Endodermal cell (in vitro differentiated cells): Measurements from ENCODE around the gene DLK1. TPM values are rescaled to one million over a fixed set of nuclear protein-coding genes. Genes with fewer than 3 reads are reported as not detected.

Source experiments
- DNase-seq: peaks from one replicate; pipeline ENCODE4 v3.0.0-alpha.2; 2017
- H3K27ac ChIP-seq: 2 replicates; pipeline ENCODE4 v1.5.1; 2013; ENCODE audit warnings: mild to moderate bottlenecking, low read depth, low read length, moderate library complexity
- H3K27me3 ChIP-seq: 2 replicates; pipeline ENCODE4 v1.6.1; 2013; ENCODE audit warnings: mild to moderate bottlenecking, low read length, moderate library complexity; ENCODE audit not compliant: insufficient read depth, control insufficient read depth, poor library complexity, severe bottlenecking
- H3K36me3 ChIP-seq: 2 replicates; pipeline ENCODE4 v1.7.0; 2013; ENCODE audit warnings: mild to moderate bottlenecking, low read length, moderate library complexity; ENCODE audit not compliant: control insufficient read depth, insufficient read depth
- H3K4me1 ChIP-seq: one replicate; pipeline ENCODE4 v1.7.0; 2013; ENCODE audit warnings: low read length; ENCODE audit not compliant: control insufficient read depth, insufficient read depth
- H3K4me3 ChIP-seq: 2 replicates; pipeline ENCODE4 v1.5.1; 2013; ENCODE audit warnings: mild to moderate bottlenecking, low read length, moderate library complexity
- H3K9ac ChIP-seq: 2 replicates; pipeline ENCODE4 v1.6.1; 2013; ENCODE audit warnings: mild to moderate bottlenecking, low read length, moderate library complexity; ENCODE audit not compliant: poor library complexity, severe bottlenecking; ENCODE audit errors: extremely low read depth
- H3K9me3 ChIP-seq: 2 replicates; pipeline ENCODE4 v1.6.1; 2013; ENCODE audit warnings: mild to moderate bottlenecking, low read length, moderate library complexity; ENCODE audit not compliant: control insufficient read depth
- H3K27ac Mint-ChIP-seq: 2 replicates; pipeline ENCODE4 v1.8.0; 2020; ENCODE audit warnings: mixed read lengths
- H3K27me3 Mint-ChIP-seq: 2 replicates; pipeline ENCODE4 v1.8.0; 2021; ENCODE audit warnings: mild to moderate bottlenecking, mixed read lengths; ENCODE audit not compliant: insufficient read depth
- H3K36me3 Mint-ChIP-seq: 2 replicates; pipeline ENCODE4 v1.8.0; 2020; ENCODE audit warnings: low read depth, mixed read lengths
- H3K4me1 Mint-ChIP-seq: 2 replicates; pipeline ENCODE4 v1.8.0; 2020; ENCODE audit warnings: mixed read lengths
- H3K4me3 Mint-ChIP-seq: 2 replicates; pipeline ENCODE4 v1.8.0; 2020; ENCODE audit warnings: mild to moderate bottlenecking, moderate library complexity, mixed read lengths
- H3K9me3 Mint-ChIP-seq: 2 replicates; pipeline ENCODE4 v1.8.0; 2020; ENCODE audit warnings: mild to moderate bottlenecking, mixed read lengths
- CTCF ChIP-seq: fragments of 200-600 bp; sonication (generic); conservative IDR thresholded peaks from 2 replicates; pipeline ENCODE4 v1.5.0; 2021; ENCODE audit warnings: antibody characterized with exemption, mild to moderate bottlenecking
- WGBS, 2 experiments: methylation state at CpG; one replicate each; pipeline versions ENCODE4 v1.1.5 to v1.1.7; 2013; ENCODE audit warnings: missing lambda C conversion rate in 2 of 2, mixed read lengths in 1 of 2; ENCODE audit not compliant: insufficient coverage in 1 of 2, insufficient read length in 1 of 2; 5-methylcytosine and 5-hydroxymethylcytosine counted together
- total RNA-seq, 2 donors: library from RNA; stranded (reverse); fragmentation: NEBNext Ultra II Directional in 1 of 2; extraction: Animal tissue kit (Norgen Biotek cat#: 25700) in 1 of 2; gene quantifications; 2 replicates in 1 of 2; 3 replicates in 1 of 2; pipeline ENCODE4 v1.2.1, GENCODE V29; 2021

The DLK1 gene
- total RNA-seq, 2 donors from 2014 or later, result 78.3 to 117 TPM

DNA sequence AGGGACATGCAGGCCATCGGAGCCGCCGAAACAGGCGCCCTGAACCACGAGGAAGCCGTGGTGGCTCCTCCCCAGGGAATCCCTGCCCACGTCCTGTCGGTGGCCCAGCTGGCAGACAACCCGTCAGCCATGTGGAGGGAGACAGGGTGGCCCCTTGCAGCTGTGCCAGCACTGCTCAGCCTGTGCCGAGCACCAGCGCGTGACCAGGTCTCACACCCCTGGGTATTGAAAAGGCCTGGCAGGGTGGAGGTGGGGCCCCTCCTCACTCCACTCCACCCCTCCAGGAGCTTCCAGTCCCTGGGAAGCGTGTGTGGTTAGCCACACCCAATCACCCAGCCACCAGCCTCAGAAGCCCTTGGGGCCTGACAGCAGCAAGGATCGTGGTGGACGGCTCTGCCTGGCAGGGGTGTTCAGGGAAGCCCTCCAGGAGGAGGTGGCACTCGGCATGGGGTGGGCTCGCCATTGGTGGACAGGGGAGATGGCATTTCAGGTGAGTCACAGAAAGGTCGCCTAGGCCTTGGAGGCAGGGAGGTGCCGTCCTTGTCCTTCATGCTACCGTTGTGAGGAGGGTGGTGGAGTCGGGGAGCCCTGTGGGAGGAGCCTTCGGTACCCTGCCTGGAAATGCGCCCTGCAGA lies 12.3 kb upstream of the DLK1 start:
- H3K27me3 ChIP-seq, result no peaks in the 10 kb centered on the region
- peaks cover 6% of the 10 kb centered on the region for H3K9me3 ChIP-seq
- Mint-ChIP-seq H3K27me3 (peaks cover 18% of the 10 kb centered on the region), H3K4me1 (peaks cover 25% of the 10 kb centered on the region), H3K27ac (no peak overlapping the region), H3K36me3 (no peaks in the 10 kb centered on the region), H3K9me3 (peaks cover 6% of the 10 kb centered on the region), H3K4me3 (no peak overlapping the region)
- WGBS, 2 experiments, result 92% methylated on average over 19 to 23 of the region's 23 CpGs
- H3K4me3 ChIP-seq, result no peak overlapping the region
- H3K4me1 ChIP-seq, result peaks cover 2% of the 10 kb centered on the region
- no peak for DNase-seq
- H3K9ac ChIP-seq, result no peak overlapping the region
- H3K36me3 ChIP-seq, result no peaks in the 10 kb centered on the region
- TF ChIP-seq CTCF, result no peak
- no peak overlapping the region for H3K27ac ChIP-seq

DNA sequence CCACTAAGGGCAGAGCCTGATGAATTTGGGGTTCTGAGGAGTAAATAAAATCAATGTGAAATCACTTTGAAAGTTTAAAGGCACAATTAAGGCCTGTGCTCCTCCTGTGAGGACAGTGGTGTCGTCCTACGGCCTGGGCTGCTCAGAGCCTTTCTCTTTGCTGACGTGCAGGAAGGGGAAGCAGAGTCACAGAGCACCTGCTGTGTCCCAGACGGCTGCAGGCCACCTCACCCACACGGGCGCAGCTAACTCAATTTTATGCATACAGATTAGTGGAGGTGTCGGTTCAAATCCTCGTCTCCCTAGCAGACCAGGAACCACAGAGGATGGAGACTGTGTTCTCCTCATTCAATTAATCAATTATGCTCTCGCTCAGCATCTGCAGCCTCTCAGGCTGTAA lies 11.4 kb upstream of the DLK1 start:
- Mint-ChIP-seq H3K27ac (no peak overlapping the region), H3K4me1 (peaks cover 22% of the 10 kb centered on the region), H3K36me3 (no peaks in the 10 kb centered on the region), H3K9me3 (peaks cover 6% of the 10 kb centered on the region), H3K27me3 (peaks cover 15% of the 10 kb centered on the region), H3K4me3 (no peak overlapping the region)
- no peaks in the 10 kb centered on the region for H3K36me3 ChIP-seq
- no peak overlapping the region for H3K9ac ChIP-seq
- H3K4me1 ChIP-seq, result peaks cover 2% of the 10 kb centered on the region
- H3K9me3 ChIP-seq, result peaks cover 6% of the 10 kb centered on the region
- no peak for TF ChIP-seq CTCF
- no peak for DNase-seq
- no peak overlapping the region for H3K27ac ChIP-seq
- no peaks in the 10 kb centered on the region for H3K27me3 ChIP-seq
- 84 to 95% methylated on average over 5 to 9 of the region's 9 CpGs for WGBS, 2 experiments
- H3K4me3 ChIP-seq, result no peak overlapping the region

- Histone ChIP-seq H3K27me3 (no peaks in the 10 kb centered on the region), H3K9me3 (peaks cover 6% of the 10 kb centered on the region), H3K9ac (no peak overlapping the region), H3K4me3 (no peak overlapping the region), H3K4me1 (peaks cover 2% of the 10 kb centered on the region), H3K36me3 (no peaks in the 10 kb centered on the region), H3K27ac (no peak overlapping the region)
- peaks cover 19% of the 10 kb centered on the region for H3K4me1 Mint-ChIP-seq
- peaks cover 11% of the 10 kb centered on the region for H3K27me3 Mint-ChIP-seq
- WGBS, 2 experiments, result 75 to 79% methylated on average over 1 to 2 of the region's 2 CpGs
- H3K36me3 Mint-ChIP-seq, result no peaks in the 10 kb centered on the region
- H3K4me3 Mint-ChIP-seq, result no peak overlapping the region
- TF ChIP-seq CTCF, result no peak
- H3K27ac Mint-ChIP-seq, result no peak overlapping the region
- peaks cover 6% of the 10 kb centered on the region for H3K9me3 Mint-ChIP-seq
- DNase-seq, result no peak
Observed at GRCh38 chr14:100715803-100716202, 10.9 kb upstream of the DLK1 start.
